NOMO-1 treated with dmso at 0.1 percent for 144 hours (cell line): Measurements from ENCODE around the gene FTCDNL1.

Source experiments
- DNase-seq: peaks from one replicate; lab custom pipeline; 2025; ENCODE audit not compliant: unreplicated experiment; lab: John Stamatoyannopoulos, UW

Gene FTCDNL1

GRCh38 chr2:199850718-199851500 lies at the start of gene FTCDNL1:
Gene FTCDNL1, minus strand, starts transcription at chr2:199851192. Its CDS starts 2,230 bp downstream, at chr2:199848962.
- peak; percentile 76 for DNase-seq

- no peak for DNase-seq
Measured at GRCh38 chr2:199896617-199897016, 45.6 kb upstream of the FTCDNL1 start.

GRCh38 chr2:199895406-199895805 lies 44.4 kb upstream of the FTCDNL1 start:
- DNase-seq, result no peak

GRCh38 chr2:199883474-199884212 lies 32.7 kb upstream of the FTCDNL1 start:
- no peak for DNase-seq

GRCh38 chr2:199882667-199883066 lies 31.7 kb upstream of the FTCDNL1 start:
- DNase-seq, result no peak

- DNase-seq, result no peak
Measured at GRCh38 chr2:199875400-199875799, 24.4 kb upstream of the FTCDNL1 start.

GRCh38 chr2:199874209-199874608 lies 23.2 kb upstream of the FTCDNL1 start:
- no peak for DNase-seq

- no peak for DNase-seq
Measured at GRCh38 chr2:199870581-199870980, 19.6 kb upstream of the FTCDNL1 start.

GRCh38 chr2:199869653-199870052 lies 18.7 kb upstream of the FTCDNL1 start:
- no peak for DNase-seq

GRCh38 chr2:199869227-199869541 lies 18.2 kb upstream of the FTCDNL1 start:
- no peak for DNase-seq

- DNase-seq, result no peak
Measured at GRCh38 chr2:199868431-199869226, 17.6 kb upstream of the FTCDNL1 start.

GRCh38 chr2:199865905-199866304 lies 14.9 kb upstream of the FTCDNL1 start:
- DNase-seq, result no peak

- no peak for DNase-seq
Measured at GRCh38 chr2:199862788-199863187, 11.8 kb upstream of the FTCDNL1 start.

- DNase-seq, result peak; percentile 18
Measured at GRCh38 chr2:199861132-199861774, 10.3 kb upstream of the FTCDNL1 start.

- DNase-seq, result no peak
Measured at GRCh38 chr2:199855812-199856211, 4.8 kb upstream of the FTCDNL1 start.

- DNase-seq, result no peak
Measured at GRCh38 chr2:199851883-199852282, 891 bp upstream of the FTCDNL1 start.

GRCh38 chr2:199851501-199851810 lies 464 bp upstream of the FTCDNL1 start:
- DNase-seq, result no peak

GRCh38 chr2:199850218-199850717 lies 724 bp downstream of the FTCDNL1 start:
- DNase-seq, result no peak

- DNase-seq, result no peak
Measured at GRCh38 chr2:199848389-199849130, 2.4 kb downstream of the FTCDNL1 start.

- no peak for DNase-seq
Measured at GRCh38 chr2:199847181-199847864, 3.7 kb downstream of the FTCDNL1 start.
